ENCODE measurements around the gene LRGUK. TPM values are rescaled to one million over a fixed set of nuclear protein-coding genes. Genes with fewer than 3 reads are reported as not detected.

LRGUK gene
- total RNA-seq, 4 donors from 2014 or later, result 0.48 to 9.4 (median 3.3) TPM

- 92% methylated on average over 16 of the region's 16 CpGs; no CpG with 5 or more reads in 1 of the 2 donors for WGBS, 2 donors (ENCODE audit: low coverage in 1 of 2)
- Histone ChIP-seq H3K27ac (no peak overlapping the region), H3K4me1 (no peaks in the 10 kb centered on the region), H3K4me3 (no peak overlapping the region), H3K9me3 (no peaks in the 10 kb centered on the region), H3K27me3 (no peaks in the 10 kb centered on the region), H3K36me3 (no peaks in the 10 kb centered on the region)
- TF ChIP-seq EP300 (IDR thresholded peaks at IDR 0.05; ENCODE audit: low read depth) (no peak), CTCF (IDR thresholded peaks at IDR 0.05) (no peak), POLR2A (IDR thresholded peaks at IDR 0.05) (no peak), POLR2AphosphoS5 (IDR thresholded peaks at IDR 0.05) (no peak)
- in situ Hi-C loops (cut with MboI; ENCODE audit: low pct_ligation_motif_present in 1 of 4, low pct_unique_long_range_greater_than_20kb in 1 of 4, low sequenced_read_pairs in 3 of 4), result no loop called here
- no peak for DNase-seq
- intact Hi-C loops (cut with DNase I; ENCODE audit: low total_unique reads), result no loop called here
Observed at GRCh38 chr7:134209322-134210015, 82.3 kb downstream of the LRGUK start.

- in situ Hi-C loops (cut with MboI; ENCODE audit: low pct_ligation_motif_present in 1 of 4, low pct_unique_long_range_greater_than_20kb in 1 of 4, low sequenced_read_pairs in 3 of 4), result no loop called here
- DNase-seq, result no peak
- H3K9me3 ChIP-seq, result no peaks in the 10 kb centered on the region
- H3K36me3 ChIP-seq, result no peaks in the 10 kb centered on the region
- TF ChIP-seq CTCF (IDR thresholded peaks at IDR 0.05), result no peak
- TF ChIP-seq EP300 (IDR thresholded peaks at IDR 0.05; ENCODE audit: low read depth), result no peak
- TF ChIP-seq POLR2A (IDR thresholded peaks at IDR 0.05), result no peak
- TF ChIP-seq POLR2AphosphoS5 (IDR thresholded peaks at IDR 0.05), result no peak
- H3K4me3 ChIP-seq, result no peak overlapping the region
- H3K4me1 ChIP-seq, result no peaks in the 10 kb centered on the region
- WGBS, 2 donors (ENCODE audit: low coverage in 1 of 2), result 91% methylated on average over 8 of the region's 8 CpGs; no CpG with 5 or more reads in 1 of the 2 donors
- intact Hi-C loops (cut with DNase I; ENCODE audit: low total_unique reads), result no loop called here
- H3K27ac ChIP-seq, result no peak overlapping the region
- no peaks in the 10 kb centered on the region for H3K27me3 ChIP-seq
Observed at GRCh38 chr7:134210227-134210626, 83.1 kb downstream of the LRGUK start.

GRCh38 chr7:134210976-134211663 is 84.0 kb downstream of the LRGUK start:
- WGBS, 2 donors (ENCODE audit: low coverage in 1 of 2), result 75 to 86% methylated on average over 4 to 7 of the region's 7 CpGs
- H3K36me3 ChIP-seq, result no peaks in the 10 kb centered on the region
- TF ChIP-seq CTCF (IDR thresholded peaks at IDR 0.05), result no peak
- TF ChIP-seq POLR2AphosphoS5 (IDR thresholded peaks at IDR 0.05), result no peak
- no peak for TF ChIP-seq EP300 (IDR thresholded peaks at IDR 0.05; ENCODE audit: low read depth)
- TF ChIP-seq POLR2A (IDR thresholded peaks at IDR 0.05), result no peak
- H3K9me3 ChIP-seq, result no peaks in the 10 kb centered on the region
- in situ Hi-C loops (cut with MboI; ENCODE audit: low pct_ligation_motif_present in 1 of 4, low pct_unique_long_range_greater_than_20kb in 1 of 4, low sequenced_read_pairs in 3 of 4), result no loop called here
- H3K27me3 ChIP-seq, result no peaks in the 10 kb centered on the region
- no peaks in the 10 kb centered on the region for H3K4me1 ChIP-seq
- H3K27ac ChIP-seq, result no peak overlapping the region
- DNase-seq, result no peak
- intact Hi-C loops (cut with DNase I; ENCODE audit: low total_unique reads), result no loop called here
- no peak overlapping the region for H3K4me3 ChIP-seq

- H3K27ac ChIP-seq, result no peak overlapping the region
- intact Hi-C loops (cut with DNase I; ENCODE audit: low total_unique reads), result no loop called here
- in situ Hi-C loops (cut with MboI; ENCODE audit: low pct_ligation_motif_present in 1 of 4, low pct_unique_long_range_greater_than_20kb in 1 of 4, low sequenced_read_pairs in 3 of 4), result no loop called here
Observed at GRCh38 chr7:134211817-134212216, 84.7 kb downstream of the LRGUK start.

More at GRCh38 chr7:134211817-134212216, 84.7 kb downstream of the LRGUK start:
- H3K27me3 ChIP-seq, result no peaks in the 10 kb centered on the region
- H3K4me1 ChIP-seq, result no peaks in the 10 kb centered on the region
- H3K9me3 ChIP-seq, result no peaks in the 10 kb centered on the region
- DNase-seq, result no peak
- H3K36me3 ChIP-seq, result no peaks in the 10 kb centered on the region
- TF ChIP-seq POLR2AphosphoS5 (IDR thresholded peaks at IDR 0.05) (no peak), POLR2A (IDR thresholded peaks at IDR 0.05) (no peak), CTCF (IDR thresholded peaks at IDR 0.05) (no peak), EP300 (IDR thresholded peaks at IDR 0.05; ENCODE audit: low read depth) (no peak)
- H3K4me3 ChIP-seq, result no peak overlapping the region

All from transverse colon (tissue), 4 donors.